Measurements from ENCODE around the gene UCP2. TPM values are rescaled to one million over a fixed set of nuclear protein-coding genes. Genes with fewer than 3 reads are reported as not detected.
A peak's percentile ranks its signal among the peaks of the same experiment; 100 is the strongest.

UCP2 gene
- total and polyA plus RNA-seq, 8 donors, result 4.6 to 19.4 (median 12.7) TPM

GRCh38 chr11:73971175-73971719 lies 11.4 kb downstream of the UCP2 start:
- H3K27ac ChIP-seq, result no peak overlapping the region
- WGBS, 2 donors, result 83 to 96% methylated on average over 6 of the region's 6 CpGs
- intact Hi-C loops (cut with DNase I), result no loop called here

DNA sequence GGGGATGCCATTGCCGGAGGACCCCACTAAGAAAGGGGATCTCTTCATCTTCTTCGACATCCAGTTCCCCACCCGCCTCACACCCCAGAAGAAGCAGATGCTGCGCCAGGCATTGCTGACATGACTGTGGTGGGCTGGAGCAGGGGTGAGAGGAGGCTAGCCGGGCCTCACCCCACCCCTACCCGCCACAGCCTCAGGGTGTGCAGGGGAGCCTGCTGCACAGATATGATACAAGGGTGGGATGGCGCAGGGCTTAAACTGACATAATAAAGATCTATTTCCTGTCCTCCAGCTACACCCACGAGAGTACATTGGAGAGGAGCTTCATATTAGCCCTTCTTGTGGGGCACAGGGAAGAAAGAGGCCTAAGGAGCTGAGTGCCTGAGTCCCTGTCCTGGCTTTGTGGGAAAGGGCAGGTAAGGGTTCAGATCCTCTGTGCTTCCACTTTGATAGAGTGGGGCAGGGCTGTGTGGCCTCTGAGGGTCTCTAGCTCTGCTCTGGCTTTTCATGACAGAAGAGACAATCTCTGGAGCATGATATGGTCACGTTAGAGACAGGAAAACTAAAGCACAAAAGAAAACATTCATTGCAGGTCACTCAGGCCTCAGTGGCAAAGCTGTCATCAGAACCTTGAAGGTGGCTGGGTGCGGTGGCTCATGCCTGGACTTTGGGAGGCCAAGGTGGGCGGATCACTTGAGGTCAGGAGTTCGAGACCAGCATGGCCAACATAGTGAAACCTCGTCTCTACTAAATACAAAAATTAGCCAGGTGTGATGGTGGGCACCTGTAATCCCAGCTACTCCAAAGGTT lies 12.4 kb downstream of the UCP2 start:
- no peak for ATAC-seq
- H3K9me3 ChIP-seq, result no peaks in the 10 kb centered on the region
- no peaks in the 10 kb centered on the region for H3K36me3 ChIP-seq
- H3K4me3 ChIP-seq, result no peak overlapping the region
- 79 to 91% methylated on average over 13 of the region's 13 CpGs for WGBS, 2 donors
- H3K27ac ChIP-seq, result no peak overlapping the region
- DNase-seq, result peak in 1 of 6 donors; percentile 43
- FAIRE-seq, result no peak
- TF ChIP-seq CTCF (IDR thresholded peaks at IDR 0.05), result no peak
- H3K27me3 ChIP-seq, result no peaks in the 10 kb centered on the region
- H3K4me1 ChIP-seq, result no peaks in the 10 kb centered on the region
- intact Hi-C loops (cut with DNase I), result loop anchor here in 1 of 3 donors (10.0 kb wide), 1 partner anchor 105 kb away; no protein-coding TSS in a partner anchor

More at GRCh38 chr11:73971175-73971719, 11.4 kb downstream of the UCP2 start:
- FAIRE-seq, result no peak
- H3K36me3 ChIP-seq, result no peaks in the 10 kb centered on the region
- H3K9me3 ChIP-seq, result no peaks in the 10 kb centered on the region
- ATAC-seq, result no peak
- H3K4me1 ChIP-seq, result no peaks in the 10 kb centered on the region
- peak in 1 of 6 donors; percentile 20 for DNase-seq
- no peaks in the 10 kb centered on the region for H3K27me3 ChIP-seq
- no peak for TF ChIP-seq CTCF (IDR thresholded peaks at IDR 0.05)
- no peak overlapping the region for H3K4me3 ChIP-seq

DNA sequence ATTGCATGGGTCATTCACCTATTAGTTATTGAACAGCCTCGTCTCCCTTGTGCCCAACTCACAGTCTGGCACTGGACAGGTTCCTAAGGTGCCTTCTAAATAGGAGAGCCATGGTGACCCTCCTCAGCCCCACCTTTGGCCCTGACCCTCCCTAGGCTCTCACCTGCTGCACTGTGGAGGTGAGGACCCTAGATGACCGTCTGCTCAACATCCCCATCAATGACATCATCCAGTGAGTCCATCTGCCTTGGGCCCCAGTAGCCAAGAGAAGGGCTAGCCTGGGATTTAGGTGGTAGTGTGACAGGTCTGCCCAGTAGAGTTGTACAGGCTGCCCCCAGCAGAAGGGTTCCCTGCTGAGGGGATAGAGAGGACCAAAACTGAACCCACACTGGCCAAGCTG lies 13.6 kb downstream of the UCP2 start:
- Histone ChIP-seq H3K36me3 (no peaks in the 10 kb centered on the region), H3K4me1 (no peaks in the 10 kb centered on the region)
- no peak for TF ChIP-seq CTCF (IDR thresholded peaks at IDR 0.05)

DNA sequence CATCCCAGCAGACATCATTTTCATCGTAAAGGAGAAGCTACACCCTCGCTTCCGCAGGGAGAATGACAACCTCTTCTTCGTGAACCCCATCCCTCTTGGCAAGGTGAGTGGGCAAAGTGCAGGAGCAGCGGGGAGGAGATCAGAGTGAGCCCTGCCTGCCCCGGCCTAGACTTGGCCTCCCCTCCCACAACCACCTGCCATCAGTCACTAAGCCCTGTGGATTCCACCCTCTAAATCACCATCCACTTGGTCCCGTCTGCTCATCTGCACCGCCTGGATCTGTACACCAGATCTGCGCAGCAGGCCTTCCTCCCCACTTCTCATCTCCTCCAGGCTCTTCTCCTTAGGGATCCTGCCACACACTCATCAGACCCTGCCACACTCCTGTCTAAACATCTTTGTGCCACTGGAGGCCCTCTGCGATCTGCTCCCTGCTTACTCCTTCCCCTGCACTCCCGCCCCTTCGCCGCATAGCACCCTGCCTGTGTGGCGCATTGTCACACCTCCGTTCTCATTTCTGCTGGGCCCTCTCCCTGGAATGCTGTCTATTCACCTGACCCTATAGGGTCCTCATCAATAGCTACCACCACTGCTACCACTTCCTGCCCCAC lies 14.2 kb downstream of the UCP2 start:
- no peaks in the 10 kb centered on the region for H3K9me3 ChIP-seq
- H3K27me3 ChIP-seq, result no peaks in the 10 kb centered on the region
- H3K27ac ChIP-seq, result no peak overlapping the region
- no peak for FAIRE-seq
- no peak for DNase-seq
- no peaks in the 10 kb centered on the region for H3K36me3 ChIP-seq
- intact Hi-C loops (cut with DNase I), result loop anchor here in 1 of 3 donors (10.0 kb wide), 1 partner anchor 106 kb away; no protein-coding TSS in a partner anchor
- no peak for ATAC-seq
- WGBS, 2 donors, result 86 to 94% methylated on average over 15 of the region's 15 CpGs
- H3K4me3 ChIP-seq, result no peak overlapping the region
- no peak for TF ChIP-seq CTCF (IDR thresholded peaks at IDR 0.05)
- H3K4me1 ChIP-seq, result no peaks in the 10 kb centered on the region

More for the DNA sequence above, 13.6 kb downstream of the UCP2 start:
- H3K27me3 ChIP-seq, result no peaks in the 10 kb centered on the region
- WGBS, 2 donors, result 68 to 73% methylated on average over 2 of the region's 2 CpGs
- FAIRE-seq, result no peak
- no peak overlapping the region for H3K4me3 ChIP-seq
- H3K27ac ChIP-seq, result no peak overlapping the region
- intact Hi-C loops (cut with DNase I), result loop anchor here in 1 of 3 donors (10.0 kb wide), 1 partner anchor 106 kb away; no protein-coding TSS in a partner anchor
- no peak for ATAC-seq
- H3K9me3 ChIP-seq, result no peaks in the 10 kb centered on the region
- no peak for DNase-seq

Data from pancreas (tissue), 10 donors.